ENCODE results near the gene PRR18.

- TF ChIP-seq POLR2AphosphoS5 (IDR thresholded peaks at IDR 0.05) (no peak), POLR2A (IDR thresholded peaks at IDR 0.05) (no peak), CTCF (IDR thresholded peaks at IDR 0.05) (no peak)
These were observed 46.8 kb upstream of the PRR18 start for GRCh38 chr6:166354965-166355364.
